Neuronal stem cell (in vitro differentiated cells): ENCODE measurements around the gene ERICH6.

ENCODE experiments used
- DNase-seq: peaks from one replicate; pipeline ENCODE4 v3.0.0-alpha.2; 2013; ENCODE audit warnings: low spot score
- H2AFZ ChIP-seq: one replicate; pipeline ENCODE4 v1.6.1; 2013; ENCODE audit warnings: mild to moderate bottlenecking, low read length, inconsistent platforms
- H2AK5ac ChIP-seq: 2 replicates; pipeline ENCODE4 v1.6.1; 2013; ENCODE audit warnings: low read depth, mild to moderate bottlenecking, inconsistent platforms, low read length, moderate library complexity, mixed read lengths
- H2BK120ac ChIP-seq: 2 replicates; pipeline ENCODE4 v1.6.1; 2013; ENCODE audit warnings: low read depth, mild to moderate bottlenecking, inconsistent platforms, low read length, moderate library complexity, mixed read lengths
- H2BK12ac ChIP-seq: one replicate; pipeline ENCODE4 v1.6.1; 2013; ENCODE audit warnings: low read length, inconsistent platforms
- H2BK15ac ChIP-seq: 2 replicates; pipeline ENCODE4 v1.6.1; 2013; ENCODE audit warnings: mild to moderate bottlenecking, low read length, inconsistent platforms, mixed read lengths
- H2BK5ac ChIP-seq: one replicate; pipeline ENCODE4 v1.6.1; 2013; ENCODE audit warnings: inconsistent platforms, mild to moderate bottlenecking, low read length, moderate library complexity
- H3K14ac ChIP-seq: one replicate; pipeline ENCODE4 v1.6.1; 2013; ENCODE audit warnings: low read length, inconsistent platforms
- H3K18ac ChIP-seq: 2 replicates; pipeline ENCODE4 v1.6.1; 2013; ENCODE audit warnings: low read length, inconsistent platforms
- H3K23ac ChIP-seq: 2 replicates; pipeline ENCODE4 v1.6.1; 2013; ENCODE audit warnings: low read depth, mild to moderate bottlenecking, mixed read lengths, low read length, inconsistent platforms; ENCODE audit not compliant: poor library complexity
- H3K27ac ChIP-seq: replicated peaks from 3 replicates; pipeline ENCODE4 v1.5.1; 2013; ENCODE audit warnings: low read length, inconsistent platforms
- H3K27me3 ChIP-seq, 3 experiments: 2 replicates each; pipeline ENCODE4 v1.6.1; 2013; ENCODE audit warnings: low read length in 3 of 3, mild to moderate bottlenecking in 2 of 3, inconsistent platforms in 1 of 3, low read depth in 1 of 3, mixed read lengths in 1 of 3, moderate library complexity in 1 of 3; ENCODE audit not compliant: control insufficient read depth in 3 of 3, insufficient read depth in 3 of 3
- H3K36me3 ChIP-seq, 2 donors: replicated peaks in 1 of 2; 2 replicates each; pipeline ENCODE4 v1.6.1; 2013; ENCODE audit warnings: low read length in 2 of 2; ENCODE audit not compliant: control insufficient read depth in 2 of 2, insufficient read depth in 2 of 2
- H3K4ac ChIP-seq: 2 replicates; pipeline ENCODE4 v1.6.1; 2013; ENCODE audit warnings: inconsistent platforms, mild to moderate bottlenecking, low read length, moderate library complexity
- H3K4me1 ChIP-seq, 2 donors: 1 replicate in 1 of 2; 2 replicates in 1 of 2; pipeline ENCODE4 v1.6.1; 2013; ENCODE audit warnings: low read length in 2 of 2, low read depth in 1 of 2; ENCODE audit not compliant: control insufficient read depth in 2 of 2, insufficient read depth in 1 of 2
- H3K4me2 ChIP-seq: one replicate; pipeline ENCODE4 v1.6.1; 2013; ENCODE audit warnings: mild to moderate bottlenecking, low read length, inconsistent platforms; ENCODE audit not compliant: insufficient read depth, poor library complexity, severe bottlenecking
- H3K4me3 ChIP-seq, 2 donors: 2 replicates each; pipeline ENCODE4 v1.5.1; 2013; ENCODE audit warnings: low read length in 2 of 2, mild to moderate bottlenecking in 2 of 2, inconsistent platforms in 1 of 2, moderate library complexity in 1 of 2
- H3K79me1 ChIP-seq: one replicate; pipeline ENCODE4 v1.6.1; 2013; ENCODE audit warnings: low read depth, mild to moderate bottlenecking, inconsistent platforms, low read length, moderate library complexity
- H3K9ac ChIP-seq: one replicate; pipeline ENCODE4 v1.6.1; 2013; ENCODE audit warnings: mild to moderate bottlenecking, low read depth, low read length, inconsistent platforms; ENCODE audit not compliant: poor library complexity
- H3K9me3 ChIP-seq, 2 donors: replicated peaks in 1 of 2; 2 replicates each; pipeline versions ENCODE3 to v1.6.1; 2013; ENCODE audit warnings: low read length in 2 of 2, mild to moderate bottlenecking in 2 of 2, inconsistent platforms in 1 of 2, low read depth in 1 of 2, mixed read lengths in 1 of 2, moderate library complexity in 1 of 2; ENCODE audit not compliant: control insufficient read depth in 2 of 2, insufficient read depth in 1 of 2
- H4K8ac ChIP-seq: one replicate; pipeline ENCODE4 v1.6.1; 2013; ENCODE audit warnings: low read depth, mild to moderate bottlenecking, inconsistent platforms, low read length, moderate library complexity
- H4K91ac ChIP-seq: one replicate; pipeline ENCODE4 v1.6.1; 2013; ENCODE audit warnings: low read length, low read depth, mild to moderate bottlenecking, inconsistent platforms; ENCODE audit not compliant: poor library complexity
- WGBS, 2 donors: extraction: QIAGEN DNeasy Blood & Tissue Kit; methylation state at CpG; one replicate each; pipeline ENCODE4 v1.1.7; 2013; ENCODE audit warnings: missing lambda C conversion rate in 2 of 2, mixed read lengths in 1 of 2; ENCODE audit not compliant: insufficient read length in 2 of 2, insufficient replicate concordance in 1 of 2; ENCODE audit errors: extremely low coverage in 2 of 2; 5-methylcytosine and 5-hydroxymethylcytosine counted together

The ERICH6 gene

DNA sequence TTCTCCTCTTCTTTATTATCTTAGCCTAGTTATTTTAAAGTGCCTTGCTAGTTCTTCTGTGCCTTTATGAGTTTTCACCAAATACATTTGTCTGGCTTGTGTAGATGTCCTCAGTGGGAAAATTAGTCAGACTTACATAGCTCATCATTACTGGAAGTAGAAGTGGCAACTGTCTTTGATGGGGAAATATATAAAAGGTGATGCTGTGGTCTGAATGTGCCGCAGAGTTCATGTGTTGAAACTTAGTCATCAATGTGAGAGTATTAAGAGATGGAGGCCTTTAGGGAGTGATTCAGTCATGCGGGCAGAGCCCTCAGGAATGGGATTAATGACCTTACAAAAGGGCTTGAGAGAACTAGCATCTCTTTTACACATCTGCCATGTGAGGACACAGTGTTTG is 6.4 kb upstream of the ERICH6 start:
- H3K23ac ChIP-seq, result no peak overlapping the region
- H2BK5ac ChIP-seq, result no peak overlapping the region
- H4K91ac ChIP-seq, result no peak overlapping the region
- no peak overlapping the region for H4K8ac ChIP-seq
- no peak overlapping the region for H2AFZ ChIP-seq
- no peaks in the 10 kb centered on the region for H3K79me1 ChIP-seq
- H3K27ac ChIP-seq, result no peak overlapping the region
- no peak overlapping the region for H2AK5ac ChIP-seq
- no peak overlapping the region for H3K4ac ChIP-seq
- no CpG with 5 or more reads among the region's 2 CpGs for WGBS, 2 donors
- DNase-seq, result no peak
- H3K9me3 ChIP-seq, result peaks cover 2% of the 10 kb centered on the region in 2 donors
- no peaks in the 10 kb centered on the region for H3K27me3 ChIP-seq
- no peak overlapping the region for H2BK15ac ChIP-seq
- H3K4me2 ChIP-seq, result no peak overlapping the region
- H3K9ac ChIP-seq, result no peak overlapping the region
- no peaks in the 10 kb centered on the region for H3K4me1 ChIP-seq
- H2BK12ac ChIP-seq, result no peak overlapping the region
- H3K18ac ChIP-seq, result no peak overlapping the region
- H3K14ac ChIP-seq, result no peak overlapping the region
- no peaks in the 10 kb centered on the region for H3K36me3 ChIP-seq
- H2BK120ac ChIP-seq, result no peak overlapping the region
- H3K4me3 ChIP-seq, result no peak overlapping the region

DNA sequence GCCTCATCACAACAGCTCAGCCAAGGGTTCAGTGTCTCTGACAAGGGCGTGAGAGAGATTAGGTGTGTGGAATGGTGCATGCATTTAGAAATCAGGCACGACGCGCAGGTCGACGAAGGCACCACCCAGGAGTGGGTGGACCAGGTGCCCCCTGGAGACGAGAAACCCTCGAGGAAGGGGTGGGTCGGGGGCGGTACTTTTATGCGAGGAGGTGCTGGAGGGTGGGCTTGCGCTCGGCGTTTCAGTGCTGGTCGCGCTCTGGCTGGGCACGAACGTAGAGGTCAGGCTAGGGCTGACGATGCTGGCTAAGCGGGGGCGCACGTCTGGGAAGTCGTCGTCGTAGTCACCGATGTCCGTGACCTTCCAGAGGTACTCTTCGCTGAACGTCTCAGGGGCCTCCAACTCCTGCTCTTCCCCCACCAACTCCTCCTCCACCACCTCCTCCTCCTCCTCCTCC is 393 bp downstream of the ERICH6 start:
- Histone ChIP-seq H2BK5ac (peak overlapping the region; percentile 5), H2BK15ac (no peak overlapping the region), H3K9ac (peak overlapping the region; percentile 86), H2BK12ac (no peak overlapping the region), H3K4ac (peak overlapping the region; percentile 11), H2AFZ (peak overlapping the region; percentile 97), H3K4me3 (peak overlapping the region; percentile 51 to 88), H3K23ac (peak overlapping the region; percentile 87), H3K36me3 (no peaks in the 10 kb centered on the region), H3K27me3 (no peaks in the 10 kb centered on the region), H3K9me3 (peaks cover 0 to 4% of the 10 kb centered on the region in 2 donors), H2AK5ac (peak overlapping the region; percentile 71), H3K18ac (peak overlapping the region; percentile 91), H3K4me1 (peaks cover 2 to 4% of the 10 kb centered on the region in 2 donors), H3K27ac (no peak overlapping the region), H3K4me2 (peak overlapping the region; percentile 73), H4K8ac (no peak overlapping the region), H3K14ac (no peak overlapping the region), H4K91ac (no peak overlapping the region), H3K79me1 (no peaks in the 10 kb centered on the region), H2BK120ac (peak overlapping the region; percentile 44)
- WGBS, 2 donors, result no CpG with 5 or more reads among the region's 29 CpGs
- peak; percentile 18 for DNase-seq

DNA sequence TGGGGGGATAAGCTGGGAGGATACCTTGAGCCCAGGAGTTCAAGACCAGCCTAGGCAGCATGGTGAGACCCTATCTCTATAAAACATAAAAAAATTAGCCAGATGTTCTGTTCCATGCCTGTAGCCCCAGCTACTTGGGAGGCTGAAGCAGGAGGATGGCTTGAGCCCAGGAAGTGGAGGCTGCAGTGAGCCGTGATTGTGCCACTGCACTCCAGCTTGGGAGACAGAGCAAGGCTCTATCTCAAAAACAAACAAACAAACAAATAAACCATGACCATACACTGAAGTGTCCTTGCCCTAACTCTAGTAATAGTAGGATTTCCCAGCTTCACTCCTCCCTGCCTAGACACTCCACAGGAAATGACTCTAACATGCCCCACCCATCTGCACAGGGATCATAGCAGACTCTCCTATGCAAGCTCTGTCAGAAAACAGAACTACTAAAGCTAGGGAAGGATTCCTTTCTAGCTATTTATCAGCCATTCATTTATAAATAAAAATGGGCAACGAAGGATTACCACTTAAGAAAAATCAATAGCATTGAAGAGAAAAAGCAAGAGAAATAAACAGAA is 4.6 kb downstream of the ERICH6 start:
- Histone ChIP-seq H4K8ac (no peak overlapping the region), H2AFZ (no peak overlapping the region), H4K91ac (no peak overlapping the region), H3K9me3 (peaks cover 1 to 4% of the 10 kb centered on the region in 2 donors), H3K4me3 (no peak overlapping the region), H2BK120ac (no peak overlapping the region), H2BK5ac (no peak overlapping the region), H3K4me1 (peaks cover 0 to 4% of the 10 kb centered on the region in 2 donors), H3K27ac (no peak overlapping the region), H3K4me2 (no peak overlapping the region), H3K9ac (no peak overlapping the region), H2AK5ac (no peak overlapping the region), H2BK12ac (no peak overlapping the region), H2BK15ac (no peak overlapping the region), H3K4ac (no peak overlapping the region), H3K27me3 (no peaks in the 10 kb centered on the region), H3K79me1 (no peaks in the 10 kb centered on the region), H3K18ac (no peak overlapping the region), H3K14ac (no peak overlapping the region), H3K36me3 (no peaks in the 10 kb centered on the region), H3K23ac (no peak overlapping the region)
- WGBS, 2 donors, result no CpG with 5 or more reads among the region's 2 CpGs
- no peak for DNase-seq

DNA sequence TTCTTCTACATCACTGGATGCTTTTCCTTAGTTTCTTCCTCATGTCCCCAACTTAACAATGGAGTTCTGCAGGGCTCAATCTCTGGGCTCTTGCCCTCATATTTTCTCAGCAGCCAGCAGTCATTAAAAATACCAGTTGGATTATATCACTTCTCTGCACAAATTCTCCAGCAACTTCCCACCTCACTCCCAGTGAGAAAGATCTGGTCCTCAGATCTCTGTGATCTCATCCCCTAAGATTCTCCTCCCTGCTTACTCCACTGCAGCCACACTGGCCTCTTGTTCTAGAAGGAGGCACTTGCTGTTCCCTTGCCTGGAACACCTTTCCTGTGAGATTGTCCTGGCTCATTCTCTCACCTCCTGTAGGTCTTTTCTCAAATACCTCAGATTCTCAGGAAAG is 6.1 kb downstream of the ERICH6 start:
- H3K27ac ChIP-seq, result no peak overlapping the region
- H3K4me2 ChIP-seq, result no peak overlapping the region
- no peak overlapping the region for H3K18ac ChIP-seq
- DNase-seq, result no peak
- no peak overlapping the region for H4K91ac ChIP-seq
- no peak overlapping the region for H3K23ac ChIP-seq
- H2BK15ac ChIP-seq, result no peak overlapping the region
- H2AK5ac ChIP-seq, result no peak overlapping the region
- H3K4me3 ChIP-seq, result no peak overlapping the region
- H3K9me3 ChIP-seq, result peaks cover 1 to 5% of the 10 kb centered on the region in 2 donors
- H2BK12ac ChIP-seq, result no peak overlapping the region
- no peak overlapping the region for H3K9ac ChIP-seq
- H3K14ac ChIP-seq, result no peak overlapping the region
- no peaks in the 10 kb centered on the region for H3K4me1 ChIP-seq
- no peaks in the 10 kb centered on the region for H3K36me3 ChIP-seq
- H4K8ac ChIP-seq, result no peak overlapping the region
- H2AFZ ChIP-seq, result no peak overlapping the region
- no peaks in the 10 kb centered on the region for H3K79me1 ChIP-seq
- H2BK120ac ChIP-seq, result no peak overlapping the region
- H3K4ac ChIP-seq, result no peak overlapping the region
- no peak overlapping the region for H2BK5ac ChIP-seq
- no peaks in the 10 kb centered on the region for H3K27me3 ChIP-seq
